Lower lobe of right lung (tissue), 2 donors: ENCODE measurements around the gene SEC31A. TPM values are rescaled to one million over a fixed set of nuclear protein-coding genes. Genes with fewer than 3 reads are reported as not detected.

ENCODE experiments used
- ATAC-seq, 2 donors: fragments of 200-7000 bp; cut with Tn5 transposase; one replicate each; pipeline ENCODE4 v1.9.1; 2020 to 2022; ENCODE audit warnings: mild to moderate bottlenecking in 2 of 2, moderate library complexity in 2 of 2
- DNase-seq: peaks from one replicate; pipeline ENCODE4 v3.0.0-alpha.2; 2020
- H3K27ac ChIP-seq: fragments of 200-600 bp; one replicate; pipeline ENCODE4 v1.8.0; 2022
- H3K27me3 ChIP-seq: fragments of 200-600 bp; one replicate; pipeline ENCODE4 v1.8.0; 2022; ENCODE audit warnings: low read depth
- H3K36me3 ChIP-seq: fragments of 200-600 bp; one replicate; pipeline ENCODE4 v1.8.0; 2022; ENCODE audit warnings: mild to moderate bottlenecking
- H3K4me1 ChIP-seq: fragments of 200-600 bp; one replicate; pipeline ENCODE4 v1.8.0; 2022
- H3K4me3 ChIP-seq: fragments of 200-600 bp; one replicate; pipeline ENCODE4 v1.8.0; 2022; ENCODE audit warnings: mild to moderate bottlenecking
- H3K9me3 ChIP-seq: fragments of 200-600 bp; one replicate; pipeline ENCODE4 v1.8.0; 2022
- intact Hi-C: fragments of 100-400 bp; cut with DNase I; formaldehyde crosslinking; loops from one replicate; pipeline ENCODE4 v1.11.0; 2022
- total RNA-seq: library from RNA; stranded (reverse); fragmentation: NEBNext Ultra II Directional; extraction: Animal tissue kit (Norgen Biotek cat#: 25700); gene quantifications from one replicate; pipeline ENCODE4 v1.2.1, GENCODE V29; 2021
- TF ChIP-seq, protein P1 (sequence below): fragments of 200-600 bp; IDR thresholded peaks from one replicate; pipeline ENCODE4 v1.8.0; 2022; ENCODE audit warnings: antibody characterized with exemption, mild to moderate bottlenecking
- donor health status: DM: no; HTN: yes; CAD: no; lungs with severe emphysema.

SEC31A gene
- total RNA-seq, 1 donor from 2014 or later: 183 TPM

- Histone ChIP-seq H3K9me3 (no peaks in the 10 kb centered on the region), H3K4me1 (no peaks in the 10 kb centered on the region), H3K27me3 (no peaks in the 10 kb centered on the region), H3K27ac (no peak overlapping the region), H3K4me3 (no peak overlapping the region), H3K36me3 (no peaks in the 10 kb centered on the region)
- TF ChIP-seq, protein P1, sequence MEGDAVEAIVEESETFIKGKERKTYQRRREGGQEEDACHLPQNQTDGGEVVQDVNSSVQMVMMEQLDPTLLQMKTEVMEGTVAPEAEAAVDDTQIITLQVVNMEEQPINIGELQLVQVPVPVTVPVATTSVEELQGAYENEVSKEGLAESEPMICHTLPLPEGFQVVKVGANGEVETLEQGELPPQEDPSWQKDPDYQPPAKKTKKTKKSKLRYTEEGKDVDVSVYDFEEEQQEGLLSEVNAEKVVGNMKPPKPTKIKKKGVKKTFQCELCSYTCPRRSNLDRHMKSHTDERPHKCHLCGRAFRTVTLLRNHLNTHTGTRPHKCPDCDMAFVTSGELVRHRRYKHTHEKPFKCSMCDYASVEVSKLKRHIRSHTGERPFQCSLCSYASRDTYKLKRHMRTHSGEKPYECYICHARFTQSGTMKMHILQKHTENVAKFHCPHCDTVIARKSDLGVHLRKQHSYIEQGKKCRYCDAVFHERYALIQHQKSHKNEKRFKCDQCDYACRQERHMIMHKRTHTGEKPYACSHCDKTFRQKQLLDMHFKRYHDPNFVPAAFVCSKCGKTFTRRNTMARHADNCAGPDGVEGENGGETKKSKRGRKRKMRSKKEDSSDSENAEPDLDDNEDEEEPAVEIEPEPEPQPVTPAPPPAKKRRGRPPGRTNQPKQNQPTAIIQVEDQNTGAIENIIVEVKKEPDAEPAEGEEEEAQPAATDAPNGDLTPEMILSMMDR: no peak
- DNase-seq: no peak
- intact Hi-C loops: no loop called here
- no peak for ATAC-seq
Measured at GRCh38 chr4:82775243-82775642, 115.7 kb downstream of the SEC31A start.

- Histone ChIP-seq H3K27me3 (no peaks in the 10 kb centered on the region), H3K4me3 (no peak overlapping the region), H3K27ac (no peak overlapping the region), H3K36me3 (no peaks in the 10 kb centered on the region), H3K9me3 (no peaks in the 10 kb centered on the region), H3K4me1 (no peaks in the 10 kb centered on the region)
- ATAC-seq (no peak), DNase-seq (no peak)
- TF ChIP-seq, protein P1: no peak
- intact Hi-C loops: no loop called here
Measured at GRCh38 chr4:82774711-82775171, 116.2 kb downstream of the SEC31A start.

- no peak for DNase-seq
- intact Hi-C loops: no loop called here
- H3K4me1 ChIP-seq: no peaks in the 10 kb centered on the region
- no peak for ATAC-seq
- no peaks in the 10 kb centered on the region for H3K36me3 ChIP-seq
- no peaks in the 10 kb centered on the region for H3K9me3 ChIP-seq
- no peaks in the 10 kb centered on the region for H3K27me3 ChIP-seq
- H3K4me3 ChIP-seq: no peak overlapping the region
- TF ChIP-seq, protein P1: no peak
- H3K27ac ChIP-seq: no peak overlapping the region
Measured at GRCh38 chr4:82773057-82773456, 117.9 kb downstream of the SEC31A start.

DNA sequence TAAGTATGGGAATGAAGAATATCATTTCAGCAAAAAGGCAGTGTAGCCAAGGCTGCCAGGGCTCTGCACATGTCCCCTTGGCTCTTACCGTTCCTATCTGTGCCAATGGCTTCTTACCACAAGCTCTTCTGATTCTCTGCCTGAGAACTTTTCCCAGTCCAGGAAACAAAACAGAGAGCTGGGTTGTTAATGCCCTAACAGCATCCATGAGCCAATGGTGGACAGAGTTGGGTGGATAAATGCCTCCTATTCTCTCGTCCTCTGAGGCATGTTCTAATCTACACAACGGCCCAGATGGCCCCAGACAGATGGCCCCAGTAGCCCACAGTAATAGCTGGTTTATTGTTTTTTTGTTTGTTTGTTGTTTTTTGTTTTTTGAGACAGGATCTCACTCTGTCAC, 120.3 kb downstream of the SEC31A start:
- Histone ChIP-seq H3K9me3 (peaks cover 4% of the 10 kb centered on the region), H3K27ac (no peak overlapping the region), H3K4me1 (no peaks in the 10 kb centered on the region), H3K4me3 (no peak overlapping the region), H3K36me3 (no peaks in the 10 kb centered on the region), H3K27me3 (no peaks in the 10 kb centered on the region)
- ATAC-seq (no peak), DNase-seq (no peak)
- intact Hi-C loops: no loop called here
- TF ChIP-seq, protein P1: no peak

Other genes starting within 250 kb of the SEC31A start
- gene SCD5, start 92.4 kb downstream of the SEC31A start, total RNA-seq: 17.7 TPM
- 5.0 TPM for gene THAP9, start 9.6 kb upstream of the SEC31A start, total RNA-seq
- 14.7 TPM for gene LIN54, start 119.7 kb upstream of the SEC31A start, total RNA-seq
- gene COPS4, start 144.0 kb upstream of the SEC31A start, total RNA-seq: 27.7 TPM
- gene PLAC8, start 223.6 kb upstream of the SEC31A start, total RNA-seq: 115 TPM